NCI-H2107 (cell line): ENCODE data around the gene BSPH1.
"Not testable (repeated sequence)": the region's sequence is repeated elsewhere in the genome, so short reads cannot be mapped to it uniquely, and the experiment has no call there.

ENCODE experiments used
- DNase-seq: peaks from one replicate; lab custom pipeline; 2025; lab: John Stamatoyannopoulos, UW

Gene BSPH1

DNA sequence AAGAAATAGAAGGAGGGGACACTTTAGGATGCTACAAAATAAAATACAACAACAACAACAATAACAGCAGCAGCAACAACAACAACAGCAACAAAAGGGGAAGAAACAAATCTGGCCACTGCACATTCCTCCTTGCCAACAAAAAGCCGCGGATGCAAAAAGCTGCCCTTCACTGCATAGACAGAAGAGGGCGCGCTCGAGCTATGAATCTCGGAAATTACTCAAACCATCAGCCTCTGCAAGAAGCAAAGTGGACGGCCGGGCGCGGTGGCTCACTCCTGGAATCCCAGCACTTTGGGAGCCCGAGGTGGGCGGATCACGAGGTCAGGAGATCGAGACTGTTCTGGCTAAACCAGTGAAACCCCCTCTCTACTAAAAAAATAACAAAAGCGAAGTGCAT, 71.9 kb downstream of the BSPH1 start:
- not testable (repeated sequence) for DNase-seq
